ENCODE measurements around the gene RNF166. TPM values are rescaled to one million over a fixed set of nuclear protein-coding genes. Genes with fewer than 3 reads are reported as not detected.

RNF166 gene
- total and polyA plus RNA-seq, 2 of the 13 experiments (the other 11 are each of a cell fraction or from before 2014, with no cell fraction given), result 21.4 to 23.0 TPM

GRCh38 chr16:88700636-88701482 is 5.3 kb downstream of the RNF166 start (continued):
- TF ChIP-seq NR2F6 (IDR thresholded peaks at IDR 0.05) (peak; percentile 66), NR2F6 (CRISPR knock-in tag; IDR thresholded peaks at IDR 0.05) (peak; percentile 84), ZNF274 (CRISPR knock-in tag; IDR thresholded peaks at IDR 0.05) (peak; percentile 71), ONECUT2 (CRISPR knock-in tag; IDR thresholded peaks at IDR 0.05) (no peak), ZBTB46 (CRISPR knock-in tag; IDR thresholded peaks at IDR 0.05; ENCODE audit: borderline replicate concordance) (no peak), ZSCAN22 (CRISPR knock-in tag; IDR thresholded peaks at IDR 0.05) (no peak), TFE3 (CRISPR knock-in tag; IDR thresholded peaks at IDR 0.05) (peak; percentile 71; the same call in 1 of the 2 replicates), NFE2L2 (IDR thresholded peaks at IDR 0.05; ENCODE audit: low read length) (no peak), RBM22 (optimal IDR thresholded peaks at IDR 0.05; ENCODE audit: low read length) (no peak), PBX3 (CRISPR knock-in tag; IDR thresholded peaks at IDR 0.05; ENCODE audit: borderline replicate concordance) (no peak), ZNF710 (CRISPR knock-in tag; IDR thresholded peaks at IDR 0.05; ENCODE audit: borderline replicate concordance) (peak; percentile 82; the same call in 1 of the 2 replicates), SP2 (CRISPR knock-in tag; IDR thresholded peaks at IDR 0.05) (no peak), ERF (CRISPR knock-in tag; IDR thresholded peaks at IDR 0.05) (peak; percentile 95), HOMEZ (CRISPR knock-in tag; IDR thresholded peaks at IDR 0.05; ENCODE audit: low read depth) (no peak), ZNF138 (CRISPR knock-in tag; IDR thresholded peaks at IDR 0.05; ENCODE audit: low read depth) (no peak; the same call in 1 of the 2 replicates), NFRKB (IDR thresholded peaks at IDR 0.05) (no peak), ZNF75D (CRISPR knock-in tag; IDR thresholded peaks at IDR 0.05; ENCODE audit: borderline replicate concordance) (no peak), GABPA (IDR thresholded peaks at IDR 0.05; ENCODE audit: low read depth, low read length) (no peak), GABPA (CRISPR knock-in tag; IDR thresholded peaks at IDR 0.05; ENCODE audit: low read depth) (peak; percentile 93), HNRNPH1 (optimal IDR thresholded peaks at IDR 0.05; ENCODE audit: low read depth, low read length) (no peak), ZNF530 (CRISPR knock-in tag; IDR thresholded peaks at IDR 0.05; ENCODE audit: low read depth) (no peak), ZSCAN29 (CRISPR knock-in tag; conservative IDR thresholded peaks at IDR 0.05) (0 out of 2 replicates have a peak, but pooled peaks have one; percentile 62), BORCS8-MEF2B (CRISPR knock-in tag; IDR thresholded peaks at IDR 0.05) (no peak), ZNF225 (CRISPR knock-in tag; IDR thresholded peaks at IDR 0.05) (no peak)
